GM12878 (cell line): ENCODE measurements around the gene SEPHS2. TPM values are rescaled to one million over a fixed set of nuclear protein-coding genes. Genes with fewer than 3 reads are reported as not detected.

Experiments
- ATAC-seq: fragments of 200-7000 bp; cut with Tn5 transposase; 3 replicates; pipeline ENCODE4 v1.9.1; 2020; ENCODE audit warnings: mild to moderate bottlenecking, moderate library complexity
- BruUV-seq: library from RNA; stranded (reverse); fragments of 400-500 nt; replicated peaks from 2 replicates; lab custom pipeline; 2021; lab: Mats Ljungman, UMichigan
- CTCF ChIA-PET: fragments of 300-600 bp; sonication (Branson Sonifier 250); formaldehyde crosslinking; extraction: SDS; loops from one replicate; lab custom pipeline; 2021; ENCODE audit warnings: inconsistent platforms; lab: Yijun Ruan, JAX
- POLR2A ChIA-PET: fragments of 350-600 bp; formaldehyde crosslinking; extraction: SDS; loops from one replicate; lab custom pipeline; 2021; ENCODE audit warnings: inconsistent platforms; lab: Charles Lee
- RAD21 ChIA-PET: fragments of 300-600 bp; sonication (Branson Sonifier 250); formaldehyde crosslinking; loops from one replicate; lab custom pipeline; 2023; ENCODE audit warnings: antibody characterized with exemption; ENCODE audit not compliant: unreplicated experiment; lab: Charles Lee
- SMC1A ChIA-PET: fragments of 300-600 bp; sonication (Branson Sonifier 250); formaldehyde crosslinking; loops from one replicate; lab custom pipeline; 2023; ENCODE audit not compliant: unreplicated experiment, uncharacterized antibody; lab: Charles Lee
- DNase-seq: peaks from one replicate; pipeline ENCODE4 v3.0.0-alpha.2; 2011; ENCODE audit warnings: low read depth, low spot score
- FAIRE-seq: peaks from 3 replicates; lab custom pipeline; 2011; peaks lifted over from hg19 to GRCh38; lab: Jason Lieb, UNC
- H2AFZ ChIP-seq: 2 replicates; pipeline ENCODE4 v1.6.0; 2011; ENCODE audit warnings: low read depth, low read length, control low read depth; ENCODE audit not compliant: control insufficient read depth
- H3K27ac ChIP-seq: 2 replicates; pipeline ENCODE4 v1.5.1; 2011; ENCODE audit warnings: control low read depth; ENCODE audit not compliant: control insufficient read depth, insufficient read depth
- H3K27me3 ChIP-seq, 2 experiments: replicated peaks in 1 of 2; 2 replicates each; pipeline versions ENCODE4 v1.6.0 to v1.6.1; 2011; ENCODE audit warnings: low read length in 1 of 2; ENCODE audit not compliant: control insufficient read depth in 2 of 2, insufficient read depth in 2 of 2
- H3K36me3 ChIP-seq, 2 experiments: 2 replicates each; pipeline ENCODE4 v1.5.1; 2011; ENCODE audit warnings: low read length in 1 of 2; ENCODE audit not compliant: control insufficient read depth in 2 of 2, insufficient read depth in 2 of 2
- H3K4me1 ChIP-seq: 2 replicates; pipeline ENCODE4 v1.6.1; 2011; ENCODE audit warnings: mild to moderate bottlenecking, low read length, moderate library complexity, mixed read lengths; ENCODE audit not compliant: control insufficient read depth, insufficient read depth
- H3K4me2 ChIP-seq: 2 replicates; pipeline ENCODE4 v1.6.0; 2011; ENCODE audit warnings: control low read depth; ENCODE audit not compliant: control insufficient read depth, insufficient read depth
- H3K4me3 ChIP-seq: fragments of 200-600 bp; sonication (generic); 2 replicates; pipeline ENCODE4 v1.5.1; 2016
- H3K79me2 ChIP-seq: 2 replicates; pipeline ENCODE4 v1.6.0; 2011; ENCODE audit warnings: low read length; ENCODE audit not compliant: control insufficient read depth, insufficient read depth
- H3K9ac ChIP-seq: 2 replicates; pipeline ENCODE4 v1.8.0; 2011; ENCODE audit warnings: low read length, control low read depth, mixed read lengths; ENCODE audit not compliant: control insufficient read depth, insufficient read depth
- H3K9me3 ChIP-seq: replicated peaks from 3 replicates; pipeline ENCODE4 v1.5.1; 2011; ENCODE audit warnings: mild to moderate bottlenecking, low read length; ENCODE audit not compliant: control insufficient read depth, insufficient read depth
- H4K20me1 ChIP-seq: 2 replicates; pipeline ENCODE4 v1.6.0; 2011; ENCODE audit not compliant: control insufficient read depth, insufficient read depth
- BACH1 ChIP-seq: fragments of 450-650 bp; IDR thresholded peaks from 2 replicates; pipeline ENCODE4 v1.6.1; 2017; ENCODE audit warnings: mild to moderate bottlenecking, borderline replicate concordance
- BMI1 ChIP-seq: fragments of 450-650 bp; IDR thresholded peaks from 2 replicates; pipeline ENCODE4 v1.6.1; 2016; ENCODE audit warnings: mild to moderate bottlenecking, moderate library complexity, borderline replicate concordance
- CEBPB ChIP-seq, 2 experiments: fragments of 150-350 bp in 1 of 2; IDR thresholded peaks; 2 replicates each; pipeline ENCODE4 v1.6.1; 2012 to 2014; ENCODE audit warnings: low read depth in 2 of 2, low read length in 2 of 2, borderline replicate concordance in 1 of 2, inconsistent platforms in 1 of 2
- IKZF1 ChIP-seq: fragments of 450-650 bp; conservative IDR thresholded peaks from 2 replicates; pipeline ENCODE4 v1.6.1; 2017; ENCODE audit warnings: antibody characterized with exemption, mild to moderate bottlenecking
- KAT2A ChIP-seq: conservative IDR thresholded peaks from 2 replicates; pipeline ENCODE4 v1.6.1; 2011; ENCODE audit warnings: low read depth, low read length; ENCODE audit not compliant: control insufficient read depth
- MXI1 ChIP-seq: fragments of 150-350 bp; IDR thresholded peaks from 2 replicates; pipeline ENCODE4 v1.6.1; 2011; ENCODE audit warnings: low read depth, mild to moderate bottlenecking, inconsistent platforms, low read length, improper control_type of control experiment
- NFXL1 ChIP-seq: fragments of 450-650 bp; IDR thresholded peaks from 2 replicates; pipeline ENCODE4 v1.6.1; 2017; ENCODE audit warnings: antibody characterized with exemption, mild to moderate bottlenecking, borderline replicate concordance
- SMAD5 ChIP-seq: IDR thresholded peaks from 2 replicates; pipeline ENCODE4 v1.6.1; 2016; ENCODE audit warnings: antibody characterized with exemption, low read depth
- SP1 ChIP-seq: IDR thresholded peaks from one replicate; pipeline ENCODE4 v1.6.1; 2011; ENCODE audit warnings: low read depth, low read length
- SREBF2 ChIP-seq: IDR thresholded peaks from 2 replicates; pipeline ENCODE4 v1.6.1; 2012; ENCODE audit warnings: mild to moderate bottlenecking, low read length
- YBX1 ChIP-seq: fragments of 450-650 bp; IDR thresholded peaks from 2 replicates; pipeline ENCODE4 v1.6.1; 2016; ENCODE audit warnings: antibody characterized with exemption
- ZSCAN29 ChIP-seq: fragments of 450-650 bp; IDR thresholded peaks from 2 replicates; pipeline ENCODE4 v1.6.1; 2017; ENCODE audit warnings: mild to moderate bottlenecking, moderate library complexity
- WGBS: methylation state at CpG from one replicate; pipeline ENCODE4 v1.1.6; 2016; ENCODE audit warnings: low lambda C conversion rate; ENCODE audit not compliant: insufficient replicate concordance, insufficient coverage; ENCODE audit errors: missing lambda C conversion rate; 5-methylcytosine and 5-hydroxymethylcytosine counted together
- in situ Hi-C: fragments of 300-500 bp; cut with MboI; formaldehyde crosslinking; loops from 9 replicates; pipeline ENCODE4 v1.14.3; 2018; ENCODE audit warnings: mixed read lengths
- intact Hi-C: fragments of 100-400 bp; cut with micrococcal nuclease; formaldehyde crosslinking; loops from one replicate; pipeline ENCODE4 v1.14.2; 2022; ENCODE audit not compliant: unreplicated experiment
- polyA plus RNA-seq, 11 experiments: library from polyadenylated mRNA; depleted of rRNA in 4 of 11; unstranded in 6 of 11; stranded (reverse) in 5 of 11; fragments of >200 nt; fragmentation: Nextera tagmentation in 4 of 11; fragmentation: Illumina TruSeq in 1 of 11; extraction: Ambion mirVana in 4 of 11; extraction: Trizol in 1 of 11; gene quantifications; 1 replicate in 1 of 11; 2 replicates in 10 of 11; pipeline versions ENCODE4 v1.2.1 to v1.2.3, GENCODE V29; 2011 to 2016; ENCODE audit warnings: inconsistent platforms in 2 of 11, missing spikeins in 2 of 11, low read depth in 1 of 11
- total RNA-seq, 4 experiments: library from RNA; depleted of rRNA in 3 of 4; stranded (reverse); fragments of >200 nt in 3 of 4; fragmentation: Illumina TruSeq in 1 of 4; extraction: Trizol in 1 of 4; gene quantifications; 2 replicates each; pipeline versions ENCODE4 v1.2.1 to v1.2.3, GENCODE V29; 2013 to 2021
- TF ChIP-seq, protein P1 (sequence below): fragments of 450-650 bp; formaldehyde crosslinking; IDR thresholded peaks from 2 replicates; pipeline ENCODE4 v1.5.0; 2022; ENCODE audit warnings: mild to moderate bottlenecking, missing genetic modification characterization

Gene SEPHS2
- total and polyA plus RNA-seq, 10 of the 15 experiments (the other 5 are each of a cell fraction or from before 2014, with no cell fraction given), result 21.6 to 99.8 (median 72.9) TPM

DNA sequence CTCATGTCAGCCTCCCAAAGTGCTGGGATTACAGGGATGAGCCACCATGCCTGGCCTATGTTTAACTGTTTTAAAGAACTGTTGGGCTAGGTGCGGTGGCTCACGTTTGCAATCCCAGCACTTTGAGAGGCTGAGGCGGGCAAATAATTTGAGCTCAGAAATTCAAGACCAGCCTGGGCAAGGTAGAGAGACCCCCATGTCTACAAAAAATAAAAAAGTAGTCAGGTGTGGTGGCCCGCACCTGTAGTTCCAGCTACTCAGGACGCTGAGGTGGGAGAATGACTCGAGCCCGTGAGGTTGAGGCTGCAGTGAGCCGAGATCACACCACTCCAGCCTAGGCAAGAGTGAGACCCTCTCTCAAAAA is 24.9 kb upstream of the SEPHS2 start:
- peak overlapping the region; percentile 59; the same call in 1 of the 2 replicates for H3K9ac ChIP-seq
- no peak for DNase-seq
- peaks cover 40% of the 10 kb centered on the region for H3K4me1 ChIP-seq
- H3K79me2 ChIP-seq, result peaks cover 27% of the 10 kb centered on the region
- BruUV-seq, result no TSS peak
- TF ChIP-seq KAT2A (no peak), YBX1 (no peak), CEBPB (IDR thresholded peaks at IDR 0.05; ENCODE audit: borderline replicate concordance in 1 of 2, low read depth in 2 of 2, low read length in 2 of 2) (no peak), SP1 (no peak), NFXL1 (no peak), MXI1 (no peak), SMAD5 (no peak), BMI1 (no peak), BACH1 (no peak), SREBF2 (no peak), IKZF1 (no peak), ZSCAN29 (no peak)
- TF ChIP-seq, protein P1, sequence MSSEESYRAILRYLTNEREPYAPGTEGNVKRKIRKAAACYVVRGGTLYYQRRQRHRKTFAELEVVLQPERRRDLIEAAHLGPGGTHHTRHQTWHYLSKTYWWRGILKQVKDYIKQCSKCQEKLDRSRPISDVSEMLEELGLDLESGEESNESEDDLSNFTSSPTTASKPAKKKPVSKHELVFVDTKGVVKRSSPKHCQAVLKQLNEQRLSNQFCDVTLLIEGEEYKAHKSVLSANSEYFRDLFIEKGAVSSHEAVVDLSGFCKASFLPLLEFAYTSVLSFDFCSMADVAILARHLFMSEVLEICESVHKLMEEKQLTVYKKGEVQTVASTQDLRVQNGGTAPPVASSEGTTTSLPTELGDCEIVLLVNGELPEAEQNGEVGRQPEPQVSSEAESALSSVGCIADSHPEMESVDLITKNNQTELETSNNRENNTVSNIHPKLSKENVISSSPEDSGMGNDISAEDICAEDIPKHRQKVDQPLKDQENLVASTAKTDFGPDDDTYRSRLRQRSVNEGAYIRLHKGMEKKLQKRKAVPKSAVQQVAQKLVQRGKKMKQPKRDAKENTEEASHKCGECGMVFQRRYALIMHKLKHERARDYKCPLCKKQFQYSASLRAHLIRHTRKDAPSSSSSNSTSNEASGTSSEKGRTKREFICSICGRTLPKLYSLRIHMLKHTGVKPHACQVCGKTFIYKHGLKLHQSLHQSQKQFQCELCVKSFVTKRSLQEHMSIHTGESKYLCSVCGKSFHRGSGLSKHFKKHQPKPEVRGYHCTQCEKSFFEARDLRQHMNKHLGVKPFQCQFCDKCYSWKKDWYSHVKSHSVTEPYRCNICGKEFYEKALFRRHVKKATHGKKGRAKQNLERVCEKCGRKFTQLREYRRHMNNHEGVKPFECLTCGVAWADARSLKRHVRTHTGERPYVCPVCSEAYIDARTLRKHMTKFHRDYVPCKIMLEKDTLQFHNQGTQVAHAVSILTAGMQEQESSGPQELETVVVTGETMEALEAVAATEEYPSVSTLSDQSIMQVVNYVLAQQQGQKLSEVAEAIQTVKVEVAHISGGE (CRISPR knock-in tag), result no peak
- TF ChIP-seq, all 136 proteins: peak for 0
- ATAC-seq (no peak), FAIRE-seq (no peak)
- Histone ChIP-seq H4K20me1 (no peaks in the 10 kb centered on the region), H2AFZ (no peak overlapping the region), H3K27me3 (no peaks in the 10 kb centered on the region), H3K4me3 (no peak overlapping the region), H3K36me3 (peaks cover 4% of the 10 kb centered on the region in 2 experiments; a peak in 2 of 4 replicates), H3K9me3 (no peaks in the 10 kb centered on the region; the same call in 2 of the 3 replicates), H3K4me2 (peak overlapping the region; percentile 64), H3K27ac (peak overlapping the region; percentile 90)
- RAD21 ChIA-PET, result interaction anchor here (0.6 to 11.0 kb wide), 6 partner anchors 12 to 65 kb away, joined by 3 to 307 read pairs (median 6); partner anchors contain the start of gene DCTPP1
- intact Hi-C loops, result no loop called here
- POLR2A ChIA-PET, result interaction anchor here (0.8 to 11.0 kb wide), 5 partner anchors 10 to 188 kb away, joined by 3 to 367 read pairs (median 3); partner anchors contain the start of gene DCTPP1
- in situ Hi-C loops, result loop anchor here (25.0 kb wide), 1 partner anchor 1417 kb away; no protein-coding TSS in a partner anchor
- CTCF ChIA-PET, result interaction anchor here (1.1 to 7.5 kb wide), 4 partner anchors 12 to 41 kb away, joined by 4 to 125 read pairs (median 21); partner anchors contain the start of gene DCTPP1
- whole genome bisulfite sequencing, result 21% methylated on average over 8 of the region's 8 CpGs
- SMC1A ChIA-PET, result interaction anchor here (2.9 to 11.2 kb wide), 3 partner anchors 17 to 65 kb away, joined by 15 to 431 read pairs (median 40); partner anchors contain the start of genes DCTPP1, SEPHS2 and ZNF747
